SK-N-MC (cell line): ENCODE results near the gene CHN2.

ENCODE experiments used
- EZH2 ChIP-seq: fragments of 200-600 bp; sonication (generic); IDR thresholded peaks from one replicate; pipeline ENCODE4 v1.6.1; 2017; ENCODE audit warnings: antibody characterized with exemption
- POLR2AphosphoS5 ChIP-seq: IDR thresholded peaks from 2 replicates; pipeline ENCODE4 v1.6.1; 2012; ENCODE audit warnings: mild to moderate bottlenecking, low read depth, low read length, borderline replicate concordance

DNA sequence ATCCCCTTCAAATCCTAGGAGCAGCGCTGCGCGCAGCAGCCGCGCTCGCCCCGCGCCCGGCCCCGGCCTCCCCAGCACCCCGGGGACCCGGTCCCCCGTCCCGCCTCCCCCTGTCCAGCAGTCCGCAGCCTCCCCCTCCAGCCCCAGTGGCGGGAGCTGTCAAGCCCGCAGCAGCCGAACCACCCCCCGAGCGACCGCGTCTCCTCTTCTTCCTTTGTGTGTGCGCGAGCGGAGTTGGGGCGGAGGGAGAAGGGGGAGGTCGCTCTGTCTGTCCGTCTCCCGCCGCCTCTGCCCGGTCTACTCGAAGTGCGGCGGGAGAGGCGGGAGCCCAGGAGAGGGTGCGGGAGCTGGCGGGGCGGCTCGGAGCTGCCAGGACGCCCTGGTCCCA lies 375 bp upstream of the CHN2 start:
- TF ChIP-seq EZH2 (no peak), POLR2AphosphoS5 (no peak)
